Gastrocnemius medialis (tissue), 4 donors: ENCODE measurements around the gene PTGES2.

Experiments used
- POLR2A ChIP-seq, 2 donors: fragments of 450-650 bp; IDR thresholded peaks; one replicate each; pipeline ENCODE4 v1.6.1; 2017; ENCODE audit warnings: antibody characterized with exemption in 2 of 2, mild to moderate bottlenecking in 2 of 2, moderate library complexity in 2 of 2
- TF ChIP-seq, protein P1 (sequence below), 5 experiments: fragments of 450-650 bp in 3 of 5; fragments of 200-600 bp in 2 of 5; sonication (generic) in 2 of 5; IDR thresholded peaks in 4 of 5; conservative IDR thresholded peaks in 1 of 5; 1 replicate in 4 of 5; 2 replicates in 1 of 5; pipeline ENCODE4 v1.5.1; 2016 to 2019; ENCODE audit warnings: antibody characterized with exemption in 5 of 5, mild to moderate bottlenecking in 3 of 5, moderate library complexity in 3 of 5

DNA sequence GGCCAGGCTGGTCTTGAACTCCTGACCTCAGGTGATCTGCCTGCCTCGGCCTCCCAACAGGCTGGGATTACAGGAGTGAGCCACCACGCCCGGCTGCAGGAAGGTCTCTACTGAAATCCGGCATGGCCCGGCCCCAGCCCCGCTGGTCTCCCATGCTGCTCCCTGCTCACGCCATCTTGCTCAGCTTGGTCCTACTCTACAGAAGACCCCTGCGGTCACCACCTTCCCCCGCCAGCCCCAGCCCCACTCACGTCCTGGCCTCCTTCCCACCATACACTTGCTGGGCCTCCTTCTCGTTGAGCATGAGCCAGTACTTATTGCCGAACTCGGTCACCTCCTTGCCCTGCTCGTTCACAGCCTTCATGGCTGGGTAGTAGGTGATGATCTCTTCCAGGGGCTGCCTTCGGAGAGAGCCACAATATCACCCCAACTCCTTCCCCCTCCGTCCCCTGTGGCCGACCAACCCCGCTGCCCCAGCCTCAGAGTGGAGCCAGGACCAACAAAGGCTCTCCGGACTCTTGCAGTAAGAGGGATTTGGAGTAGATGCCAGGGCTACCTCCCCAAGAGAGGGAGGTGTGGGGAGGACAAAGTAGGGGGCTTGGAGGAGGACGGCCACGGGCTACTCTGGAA, 4.0 kb downstream of the PTGES2 start:
- TF ChIP-seq, protein P1, sequence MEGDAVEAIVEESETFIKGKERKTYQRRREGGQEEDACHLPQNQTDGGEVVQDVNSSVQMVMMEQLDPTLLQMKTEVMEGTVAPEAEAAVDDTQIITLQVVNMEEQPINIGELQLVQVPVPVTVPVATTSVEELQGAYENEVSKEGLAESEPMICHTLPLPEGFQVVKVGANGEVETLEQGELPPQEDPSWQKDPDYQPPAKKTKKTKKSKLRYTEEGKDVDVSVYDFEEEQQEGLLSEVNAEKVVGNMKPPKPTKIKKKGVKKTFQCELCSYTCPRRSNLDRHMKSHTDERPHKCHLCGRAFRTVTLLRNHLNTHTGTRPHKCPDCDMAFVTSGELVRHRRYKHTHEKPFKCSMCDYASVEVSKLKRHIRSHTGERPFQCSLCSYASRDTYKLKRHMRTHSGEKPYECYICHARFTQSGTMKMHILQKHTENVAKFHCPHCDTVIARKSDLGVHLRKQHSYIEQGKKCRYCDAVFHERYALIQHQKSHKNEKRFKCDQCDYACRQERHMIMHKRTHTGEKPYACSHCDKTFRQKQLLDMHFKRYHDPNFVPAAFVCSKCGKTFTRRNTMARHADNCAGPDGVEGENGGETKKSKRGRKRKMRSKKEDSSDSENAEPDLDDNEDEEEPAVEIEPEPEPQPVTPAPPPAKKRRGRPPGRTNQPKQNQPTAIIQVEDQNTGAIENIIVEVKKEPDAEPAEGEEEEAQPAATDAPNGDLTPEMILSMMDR (IDR thresholded peaks at IDR 0.05 in 4 of 5, conservative IDR thresholded peaks at IDR 0.05 in 1 of 5) = no peak
- no peak for TF ChIP-seq POLR2A (IDR thresholded peaks at IDR 0.05)
